Keratinocyte (primary cell): ENCODE measurements around the gene SUN1. TPM values are rescaled to one million over a fixed set of nuclear protein-coding genes. Genes with fewer than 3 reads are reported as not detected.

Experiments used
- DNase-seq: peaks from one replicate; pipeline ENCODE4 v3.0.0-alpha.2; 2011; ENCODE audit warnings: low read depth, missing footprints, low spot score
- FAIRE-seq: peaks from 2 replicates; lab custom pipeline; 2011; peaks lifted over from hg19 to GRCh38; lab: Jason Lieb, UNC
- H2AFZ ChIP-seq: 2 replicates; pipeline ENCODE4 v1.6.0; 2012; ENCODE audit warnings: low read length, control low read depth, inconsistent platforms; ENCODE audit not compliant: control insufficient read depth
- H3K27ac ChIP-seq: 2 replicates; pipeline ENCODE4 v1.5.1; 2011; ENCODE audit warnings: low read length; ENCODE audit not compliant: control insufficient read depth, insufficient read depth
- H3K27me3 ChIP-seq: 3 replicates; pipeline ENCODE4 v1.6.0; 2011; ENCODE audit warnings: low read length; ENCODE audit not compliant: control insufficient read depth, insufficient read depth; ENCODE audit errors: extremely low read depth
- H3K36me3 ChIP-seq, 2 experiments: 2 replicates in 1 of 2; 3 replicates in 1 of 2; pipeline ENCODE4 v1.5.1; 2011; ENCODE audit warnings: low read length in 2 of 2, mild to moderate bottlenecking in 1 of 2; ENCODE audit not compliant: control insufficient read depth in 2 of 2, insufficient read depth in 2 of 2; ENCODE audit errors: extremely low read depth in 1 of 2
- H3K4me1 ChIP-seq: 3 replicates; pipeline ENCODE4 v1.5.1; 2011; ENCODE audit warnings: low read length; ENCODE audit not compliant: control insufficient read depth, insufficient read depth; ENCODE audit errors: extremely low read depth
- H3K4me2 ChIP-seq: 3 replicates; pipeline ENCODE4 v1.6.0; 2011; ENCODE audit warnings: low read depth, low read length; ENCODE audit not compliant: control insufficient read depth, insufficient read depth; ENCODE audit errors: extremely low read depth
- H3K4me3 ChIP-seq, 3 experiments: fragments of 200-600 bp in 1 of 3; sonication (generic) in 1 of 3; 2 replicates in 2 of 3; 3 replicates in 1 of 3; pipeline ENCODE4 v1.5.1; 2011 to 2016; ENCODE audit warnings: low read length in 3 of 3, mild to moderate bottlenecking in 3 of 3, control low read depth in 2 of 3, inconsistent platforms in 1 of 3, low read depth in 1 of 3, mixed read lengths in 1 of 3, mixed run types in 1 of 3, moderate library complexity in 1 of 3; ENCODE audit not compliant: control insufficient read depth in 2 of 3, insufficient read depth in 2 of 3; ENCODE audit errors: extremely low read depth in 1 of 3
- H3K79me2 ChIP-seq: 2 replicates; pipeline ENCODE4 v1.6.0; 2012; ENCODE audit warnings: low read length; ENCODE audit not compliant: control insufficient read depth, insufficient read depth
- H3K9ac ChIP-seq: 3 replicates; pipeline ENCODE4 v1.6.0; 2011; ENCODE audit warnings: low read length; ENCODE audit not compliant: control insufficient read depth, insufficient read depth; ENCODE audit errors: extremely low read depth
- H3K9me1 ChIP-seq: 3 replicates; pipeline ENCODE4 v1.6.0; 2011; ENCODE audit warnings: low read length; ENCODE audit not compliant: control insufficient read depth, insufficient read depth; ENCODE audit errors: extremely low read depth
- H3K9me3 ChIP-seq: 2 replicates; pipeline ENCODE4 v1.5.1; 2012; ENCODE audit warnings: low read depth, low read length; ENCODE audit not compliant: control insufficient read depth
- H4K20me1 ChIP-seq: 3 replicates; pipeline ENCODE4 v1.6.0; 2011; ENCODE audit warnings: low read length; ENCODE audit not compliant: control insufficient read depth, insufficient read depth; ENCODE audit errors: extremely low read depth
- CTCF ChIP-seq, 3 experiments: IDR thresholded peaks in 1 of 3; conservative IDR thresholded peaks in 1 of 3; optimal IDR thresholded peaks in 1 of 3; 2 replicates in 2 of 3; 3 replicates in 1 of 3; pipeline versions ENCODE3 to v1.5.1; 2011; ENCODE audit warnings: low read length in 3 of 3, mild to moderate bottlenecking in 3 of 3, moderate library complexity in 2 of 3, control low read depth in 1 of 3, inconsistent platforms in 1 of 3; ENCODE audit not compliant: insufficient read depth in 2 of 3; ENCODE audit errors: extremely low read depth in 1 of 3
- EZH2 ChIP-seq: IDR thresholded peaks from one replicate; pipeline ENCODE4 v1.6.1; 2012; ENCODE audit warnings: inconsistent platforms, mild to moderate bottlenecking, low read length, moderate library complexity
- dilution Hi-C: fragments of 300-500 bp; cut with MboI; formaldehyde crosslinking; loops from one replicate; pipeline ENCODE4 v1.7.0; 2020; ENCODE audit warnings: low sequenced_read_pairs; ENCODE audit not compliant: extremely low pct_ligation_motif_present
- polyA plus RNA-seq, 5 experiments: library from polyadenylated mRNA; depleted of rRNA in 3 of 5; stranded (reverse) in 3 of 5; stranded (forward) in 1 of 5; unstranded in 1 of 5; fragments of >200 nt; gene quantifications; 1 replicate in 1 of 5; 2 replicates in 3 of 5; 3 replicates in 1 of 5; pipeline versions ENCODE4 v1.2.1 to v1.2.3, GENCODE V29; 2011 to 2012; ENCODE audit warnings: missing spikeins in 2 of 5, low read depth in 1 of 5, low replicate concordance in 1 of 5

SUN1 gene
- polyA plus RNA-seq, 1 donor (not counting 4 experiments of a cell fraction or from before 2014, with no cell fraction given), result 166 TPM

GRCh38 chr7:898460-898854 lies 66.2 kb downstream of the SUN1 start:
- Histone ChIP-seq H3K4me2 (no peak overlapping the region), H2AFZ (no peak overlapping the region), H3K4me1 (no peaks in the 10 kb centered on the region), H3K79me2 (no peaks in the 10 kb centered on the region), H3K9me1 (no peaks in the 10 kb centered on the region), H3K27me3 (no peaks in the 10 kb centered on the region), H3K27ac (no peak overlapping the region), H3K4me3 (no peak overlapping the region), H4K20me1 (no peaks in the 10 kb centered on the region), H3K9me3 (no peaks in the 10 kb centered on the region), H3K36me3 (peaks cover 0 to 12% of the 10 kb centered on the region in 2 experiments), H3K9ac (no peak overlapping the region)
- TF ChIP-seq EZH2, result no peak
- no peak for TF ChIP-seq CTCF (optimal IDR thresholded peaks at IDR 0.05 in 1 of 3, IDR thresholded peaks at IDR 0.05 in 1 of 3, conservative IDR thresholded peaks at IDR 0.05 in 1 of 3; ENCODE audit: extremely low read depth in 1 of 3, insufficient read depth in 2 of 3, low read length in 3 of 3)
- DNase-seq (no peak), FAIRE-seq (no peak)
- dilution Hi-C loops, result no loop called here

- H3K4me1 ChIP-seq, result no peaks in the 10 kb centered on the region
- DNase-seq (no peak), FAIRE-seq (no peak)
Measured at GRCh38 chr7:898855-899681, 66.8 kb downstream of the SUN1 start.

More at GRCh38 chr7:898855-899681, 66.8 kb downstream of the SUN1 start:
- Histone ChIP-seq H2AFZ (no peak overlapping the region), H3K4me3 (no peak overlapping the region), H3K9ac (no peak overlapping the region), H3K27me3 (peaks cover 4% of the 10 kb centered on the region), H3K9me3 (no peaks in the 10 kb centered on the region), H3K79me2 (no peaks in the 10 kb centered on the region), H3K27ac (no peak overlapping the region), H3K4me2 (no peak overlapping the region), H4K20me1 (no peaks in the 10 kb centered on the region), H3K36me3 (peaks cover 0 to 6% of the 10 kb centered on the region in 2 experiments), H3K9me1 (no peaks in the 10 kb centered on the region)
- no peak for TF ChIP-seq EZH2
- dilution Hi-C loops, result no loop called here
